GM13976 (cell line): ENCODE data around the gene LHFPL3.

Experiments used
- DNase-seq: peaks from one replicate; pipeline ENCODE4 v3.0.0; 2012; ENCODE audit warnings: low spot score
- CTCF ChIP-seq: IDR thresholded peaks from 2 replicates; pipeline ENCODE4 v1.5.1; 2012; ENCODE audit warnings: borderline replicate concordance, mild to moderate bottlenecking; ENCODE audit not compliant: insufficient read depth; ENCODE audit errors: extremely low read depth, missing control alignments, control extremely low read depth
- in situ Hi-C: fragments of 300-500 bp; cut with MboI; formaldehyde crosslinking; loops from one replicate; pipeline ENCODE4 v1.12.0; 2022; ENCODE audit warnings: low sequenced_read_pairs, mixed read lengths, inconsistent platforms; ENCODE audit not compliant: unreplicated experiment

The LHFPL3 gene

DNA sequence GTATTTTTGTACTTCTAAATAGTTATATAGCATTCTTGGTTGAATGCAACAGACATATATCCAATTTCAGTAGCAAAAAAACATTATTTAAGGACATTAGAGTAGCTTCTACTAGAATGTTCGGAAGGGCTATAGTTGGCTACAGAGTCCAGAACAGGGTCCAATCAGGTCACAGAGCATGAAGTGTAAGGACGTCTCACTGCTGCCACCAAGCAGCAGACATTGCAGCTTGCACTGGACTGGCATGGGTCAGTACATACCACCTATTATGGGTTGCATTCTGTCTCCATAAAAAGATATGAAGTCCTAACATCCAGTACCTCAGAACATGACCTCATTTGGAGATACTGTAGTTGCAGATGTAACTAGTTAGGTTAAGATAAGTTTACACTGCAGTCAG is 87.3 kb downstream of the LHFPL3 start:
- DNase-seq = no peak
- in situ Hi-C loops = no loop called here

GRCh38 chr7:104416866-104417393 is 88.5 kb downstream of the LHFPL3 start:
- no peak for TF ChIP-seq CTCF
- no peak for DNase-seq
- in situ Hi-C loops = no loop called here

More for the DNA sequence above, 87.3 kb downstream of the LHFPL3 start:
- TF ChIP-seq CTCF = no peak

GRCh38 chr7:104431930-104432329 is 103.5 kb downstream of the LHFPL3 start:
- TF ChIP-seq CTCF = no peak
- in situ Hi-C loops = no loop called here
- DNase-seq = no peak

GRCh38 chr7:104434129-104434528 is 105.7 kb downstream of the LHFPL3 start:
- in situ Hi-C loops = no loop called here
- no peak for DNase-seq
- no peak for TF ChIP-seq CTCF

- in situ Hi-C loops = no loop called here
- TF ChIP-seq CTCF = no peak
- DNase-seq = no peak
Observed at GRCh38 chr7:104442481-104442880, 114.1 kb downstream of the LHFPL3 start.

- TF ChIP-seq CTCF = no peak
- in situ Hi-C loops = no loop called here
- no peak for DNase-seq
Observed at GRCh38 chr7:104444017-104444416, 115.6 kb downstream of the LHFPL3 start.

DNA sequence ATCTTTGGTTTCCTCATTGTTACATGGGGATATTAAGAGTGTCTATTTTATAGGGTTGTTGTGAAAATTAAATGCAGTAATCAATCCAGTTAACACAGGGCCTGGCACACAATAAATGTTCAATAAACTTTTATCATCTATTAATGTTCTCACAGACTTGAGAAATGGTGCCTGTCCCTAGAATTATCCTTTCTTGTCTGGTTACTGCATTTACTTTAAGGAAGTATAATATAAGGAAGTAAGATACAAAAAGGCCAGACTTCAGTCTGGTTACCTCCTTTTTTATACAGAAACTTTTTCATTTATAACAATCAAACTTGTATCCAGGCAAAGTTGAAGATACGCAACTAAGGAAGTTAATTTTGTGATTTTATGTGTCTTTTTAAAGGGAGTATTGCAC is 117.0 kb downstream of the LHFPL3 start:
- in situ Hi-C loops = no loop called here
- no peak for DNase-seq
- TF ChIP-seq CTCF = no peak
